ENCODE data around the gene STEAP3. TPM values are rescaled to one million over a fixed set of nuclear protein-coding genes. Genes with fewer than 3 reads are reported as not detected.

The STEAP3 gene
- total RNA-seq, 1 experiment from 2014 or later = 32.3 TPM

DNA sequence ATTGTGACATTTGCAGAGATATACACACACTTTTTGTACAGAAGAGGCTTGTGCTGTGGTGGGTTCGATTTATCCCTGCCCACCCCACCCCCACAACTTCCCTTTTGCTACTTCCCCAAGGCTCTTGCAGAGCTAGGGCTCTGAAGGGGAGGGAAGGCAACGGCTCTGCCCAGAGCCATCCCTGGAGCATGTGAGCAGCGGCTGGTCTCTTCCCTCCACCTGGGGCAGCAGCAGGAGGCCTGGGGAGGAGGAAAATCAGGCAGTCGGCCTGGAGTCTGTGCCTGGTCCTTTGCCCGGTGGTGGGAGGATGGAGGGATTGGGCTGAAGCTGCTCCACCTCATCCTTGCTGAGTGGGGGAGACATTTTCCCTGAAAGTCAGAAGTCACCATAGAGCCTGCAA lies 40.0 kb downstream of the STEAP3 start:
- peaks cover 0 to 11% of the 10 kb centered on the region in 2 experiments; a peak in 1 of 4 replicates for H3K4me1 ChIP-seq (ENCODE audit: control insufficient read depth in 1 of 2, insufficient read depth in 2 of 2, low read length in 2 of 2)
- no peaks in the 10 kb centered on the region for H3K79me2 ChIP-seq (ENCODE audit: insufficient read depth, low read length)
- ATAC-seq = no peak
- ChIA-PET CTCF (interaction anchor here (0.8 to 1.4 kb wide), 2 partner anchors 10 to 382 kb away, joined by 4 read pairs; no protein-coding TSS in a partner anchor), POLR2A (no interaction called here), RAD21 (ENCODE audit: low non-redundant PET in 1 of 2, low total read pairs in 2 of 2, uncharacterized antibody in 2 of 2, unreplicated experiment in 2 of 2) (no interaction called here)
- H3K36me3 ChIP-seq (ENCODE audit: control insufficient read depth in 1 of 2, insufficient read depth in 2 of 2, low read length in 2 of 2) = peaks cover 2 to 5% of the 10 kb centered on the region in 2 experiments; a peak in 1 of 4 replicates
- DNase-seq (ENCODE audit: low read depth, low spot score) = no peak
- H2AFZ ChIP-seq (ENCODE audit: low read depth, low read length, poor library complexity, severe bottlenecking) = no peak overlapping the region
- H3K4me3 ChIP-seq (replicated peaks in 1 of 2; ENCODE audit: low read depth in 1 of 2, low read length in 2 of 2) = no peak overlapping the region
- TF ChIP-seq CEBPB (IDR thresholded peaks at IDR 0.05; ENCODE audit: low read depth) (no peak), TCF7L2 (IDR thresholded peaks at IDR 0.05; ENCODE audit: borderline replicate concordance, extremely low read depth, insufficient read depth, insufficient read length) (no peak), FOSL1 (IDR thresholded peaks at IDR 0.05; ENCODE audit: low read depth) (no peak), CBX3 (IDR thresholded peaks at IDR 0.05; ENCODE audit: low read depth) (no peak), SRF (IDR thresholded peaks at IDR 0.05; ENCODE audit: low read depth) (no peak), SP1 (IDR thresholded peaks at IDR 0.05; ENCODE audit: low read depth) (no peak), ELF1 (IDR thresholded peaks at IDR 0.05; ENCODE audit: borderline replicate concordance, low read depth) (no peak)
- TF ChIP-seq, protein P1, sequence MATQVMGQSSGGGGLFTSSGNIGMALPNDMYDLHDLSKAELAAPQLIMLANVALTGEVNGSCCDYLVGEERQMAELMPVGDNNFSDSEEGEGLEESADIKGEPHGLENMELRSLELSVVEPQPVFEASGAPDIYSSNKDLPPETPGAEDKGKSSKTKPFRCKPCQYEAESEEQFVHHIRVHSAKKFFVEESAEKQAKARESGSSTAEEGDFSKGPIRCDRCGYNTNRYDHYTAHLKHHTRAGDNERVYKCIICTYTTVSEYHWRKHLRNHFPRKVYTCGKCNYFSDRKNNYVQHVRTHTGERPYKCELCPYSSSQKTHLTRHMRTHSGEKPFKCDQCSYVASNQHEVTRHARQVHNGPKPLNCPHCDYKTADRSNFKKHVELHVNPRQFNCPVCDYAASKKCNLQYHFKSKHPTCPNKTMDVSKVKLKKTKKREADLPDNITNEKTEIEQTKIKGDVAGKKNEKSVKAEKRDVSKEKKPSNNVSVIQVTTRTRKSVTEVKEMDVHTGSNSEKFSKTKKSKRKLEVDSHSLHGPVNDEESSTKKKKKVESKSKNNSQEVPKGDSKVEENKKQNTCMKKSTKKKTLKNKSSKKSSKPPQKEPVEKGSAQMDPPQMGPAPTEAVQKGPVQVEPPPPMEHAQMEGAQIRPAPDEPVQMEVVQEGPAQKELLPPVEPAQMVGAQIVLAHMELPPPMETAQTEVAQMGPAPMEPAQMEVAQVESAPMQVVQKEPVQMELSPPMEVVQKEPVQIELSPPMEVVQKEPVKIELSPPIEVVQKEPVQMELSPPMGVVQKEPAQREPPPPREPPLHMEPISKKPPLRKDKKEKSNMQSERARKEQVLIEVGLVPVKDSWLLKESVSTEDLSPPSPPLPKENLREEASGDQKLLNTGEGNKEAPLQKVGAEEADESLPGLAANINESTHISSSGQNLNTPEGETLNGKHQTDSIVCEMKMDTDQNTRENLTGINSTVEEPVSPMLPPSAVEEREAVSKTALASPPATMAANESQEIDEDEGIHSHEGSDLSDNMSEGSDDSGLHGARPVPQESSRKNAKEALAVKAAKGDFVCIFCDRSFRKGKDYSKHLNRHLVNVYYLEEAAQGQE (IDR thresholded peaks at IDR 0.05; ENCODE audit: low read depth) = no peak
- TF ChIP-seq, protein P2, sequence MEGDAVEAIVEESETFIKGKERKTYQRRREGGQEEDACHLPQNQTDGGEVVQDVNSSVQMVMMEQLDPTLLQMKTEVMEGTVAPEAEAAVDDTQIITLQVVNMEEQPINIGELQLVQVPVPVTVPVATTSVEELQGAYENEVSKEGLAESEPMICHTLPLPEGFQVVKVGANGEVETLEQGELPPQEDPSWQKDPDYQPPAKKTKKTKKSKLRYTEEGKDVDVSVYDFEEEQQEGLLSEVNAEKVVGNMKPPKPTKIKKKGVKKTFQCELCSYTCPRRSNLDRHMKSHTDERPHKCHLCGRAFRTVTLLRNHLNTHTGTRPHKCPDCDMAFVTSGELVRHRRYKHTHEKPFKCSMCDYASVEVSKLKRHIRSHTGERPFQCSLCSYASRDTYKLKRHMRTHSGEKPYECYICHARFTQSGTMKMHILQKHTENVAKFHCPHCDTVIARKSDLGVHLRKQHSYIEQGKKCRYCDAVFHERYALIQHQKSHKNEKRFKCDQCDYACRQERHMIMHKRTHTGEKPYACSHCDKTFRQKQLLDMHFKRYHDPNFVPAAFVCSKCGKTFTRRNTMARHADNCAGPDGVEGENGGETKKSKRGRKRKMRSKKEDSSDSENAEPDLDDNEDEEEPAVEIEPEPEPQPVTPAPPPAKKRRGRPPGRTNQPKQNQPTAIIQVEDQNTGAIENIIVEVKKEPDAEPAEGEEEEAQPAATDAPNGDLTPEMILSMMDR (IDR thresholded peaks at IDR 0.05 in 2 of 3, conservative IDR thresholded peaks at IDR 0.05 in 1 of 3; ENCODE audit: borderline replicate concordance in 1 of 3, insufficient read depth in 1 of 3, low read depth in 2 of 3, low read length in 2 of 3) = no peak
- no peaks in the 10 kb centered on the region for H3K9me2 ChIP-seq (ENCODE audit: insufficient read depth)
- no peak overlapping the region for H3K4me2 ChIP-seq (ENCODE audit: low read length)
- H4K20me1 ChIP-seq (ENCODE audit: insufficient read depth) = no peaks in the 10 kb centered on the region
- H3K27ac ChIP-seq (ENCODE audit: low read depth, low read length) = no peak overlapping the region
- H3K9me3 ChIP-seq (ENCODE audit: control insufficient read depth in 1 of 2, insufficient read depth in 1 of 2, low read depth in 1 of 2, low read length in 2 of 2) = no peaks in the 10 kb centered on the region
- no TSS peak for BruUV-seq (replicated peaks)
- intact Hi-C loops (cut with micrococcal nuclease) = no loop called here
- no peaks in the 10 kb centered on the region for H3K27me3 ChIP-seq (ENCODE audit: insufficient read depth, low read length)
- no peak overlapping the region for H3K9ac ChIP-seq (ENCODE audit: low read length)

Measured in HCT116 (cell line).